PC-3 (cell line): ENCODE results near the gene SLC25A51.

Experiments
- CTCF ChIP-seq: fragments of 300-600 bp; sonication (generic); conservative IDR thresholded peaks from 2 replicates; pipeline ENCODE4 v1.5.1; 2017; ENCODE audit warnings: antibody characterized with exemption, low read depth, mild to moderate bottlenecking, low read length
- EZH2phosphoT487 ChIP-seq: fragments of 300-600 bp; sonication (generic); IDR thresholded peaks from 2 replicates; pipeline ENCODE4 v1.6.1; 2018; ENCODE audit warnings: mild to moderate bottlenecking, antibody characterized with exemption, low read length, borderline replicate concordance

DNA sequence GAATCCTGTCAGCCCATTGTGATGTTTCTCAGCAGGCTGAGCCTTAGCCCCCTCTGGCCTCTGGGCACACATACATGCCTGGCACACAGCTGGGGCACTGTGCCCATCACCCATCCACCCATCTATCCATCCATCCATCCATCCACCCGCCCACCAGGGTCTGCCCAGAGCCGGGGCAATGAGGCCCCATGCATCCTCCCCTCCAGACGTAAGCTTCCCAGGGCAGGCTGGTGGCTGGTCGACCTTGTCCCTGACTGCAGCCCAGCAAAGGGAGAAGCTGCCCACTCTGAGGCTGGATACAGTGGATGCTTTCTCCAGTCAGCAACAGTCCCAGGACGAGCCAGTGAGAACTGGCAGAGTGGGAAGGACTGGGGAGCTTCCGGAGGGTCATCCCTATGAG, 21.1 kb upstream of the SLC25A51 start:
- TF ChIP-seq CTCF (no peak), EZH2phosphoT487 (no peak)
